GM12878 (cell line): Measurements from ENCODE around the gene RNPS1. TPM values are rescaled to one million over a fixed set of nuclear protein-coding genes. Genes with fewer than 3 reads are reported as not detected.

ENCODE experiments used
- ATAC-seq: fragments of 200-7000 bp; cut with Tn5 transposase; 3 replicates; pipeline ENCODE4 v1.9.1; 2020; ENCODE audit warnings: mild to moderate bottlenecking, moderate library complexity
- BruUV-seq: library from RNA; stranded (reverse); fragments of 400-500 nt; replicated peaks from 2 replicates; lab custom pipeline; 2021; lab: Mats Ljungman, UMichigan
- CTCF ChIA-PET: fragments of 300-600 bp; sonication (Branson Sonifier 250); formaldehyde crosslinking; extraction: SDS; loops from one replicate; lab custom pipeline; 2021; ENCODE audit warnings: inconsistent platforms; lab: Yijun Ruan, JAX
- POLR2A ChIA-PET: fragments of 350-600 bp; formaldehyde crosslinking; extraction: SDS; loops from one replicate; lab custom pipeline; 2021; ENCODE audit warnings: inconsistent platforms; lab: Charles Lee
- RAD21 ChIA-PET: fragments of 300-600 bp; sonication (Branson Sonifier 250); formaldehyde crosslinking; loops from one replicate; lab custom pipeline; 2023; ENCODE audit warnings: antibody characterized with exemption; ENCODE audit not compliant: unreplicated experiment; lab: Charles Lee
- SMC1A ChIA-PET: fragments of 300-600 bp; sonication (Branson Sonifier 250); formaldehyde crosslinking; loops from one replicate; lab custom pipeline; 2023; ENCODE audit not compliant: unreplicated experiment, uncharacterized antibody; lab: Charles Lee
- DNase-seq: peaks from one replicate; pipeline ENCODE4 v3.0.0-alpha.2; 2011; ENCODE audit warnings: low read depth, low spot score
- FAIRE-seq: peaks from 3 replicates; lab custom pipeline; 2011; peaks lifted over from hg19 to GRCh38; lab: Jason Lieb, UNC
- H2AFZ ChIP-seq: 2 replicates; pipeline ENCODE4 v1.6.0; 2011; ENCODE audit warnings: low read depth, low read length, control low read depth; ENCODE audit not compliant: control insufficient read depth
- H3K27ac ChIP-seq: 2 replicates; pipeline ENCODE4 v1.5.1; 2011; ENCODE audit warnings: control low read depth; ENCODE audit not compliant: control insufficient read depth, insufficient read depth
- H3K27me3 ChIP-seq, 2 experiments: replicated peaks in 1 of 2; 2 replicates each; pipeline versions ENCODE4 v1.6.0 to v1.6.1; 2011; ENCODE audit warnings: low read length in 1 of 2; ENCODE audit not compliant: control insufficient read depth in 2 of 2, insufficient read depth in 2 of 2
- H3K36me3 ChIP-seq, 2 experiments: 2 replicates each; pipeline ENCODE4 v1.5.1; 2011; ENCODE audit warnings: low read length in 1 of 2; ENCODE audit not compliant: control insufficient read depth in 2 of 2, insufficient read depth in 2 of 2
- H3K4me1 ChIP-seq: 2 replicates; pipeline ENCODE4 v1.6.1; 2011; ENCODE audit warnings: mild to moderate bottlenecking, low read length, moderate library complexity, mixed read lengths; ENCODE audit not compliant: control insufficient read depth, insufficient read depth
- H3K4me2 ChIP-seq: 2 replicates; pipeline ENCODE4 v1.6.0; 2011; ENCODE audit warnings: control low read depth; ENCODE audit not compliant: control insufficient read depth, insufficient read depth
- H3K4me3 ChIP-seq: fragments of 200-600 bp; sonication (generic); 2 replicates; pipeline ENCODE4 v1.5.1; 2016
- H3K79me2 ChIP-seq: 2 replicates; pipeline ENCODE4 v1.6.0; 2011; ENCODE audit warnings: low read length; ENCODE audit not compliant: control insufficient read depth, insufficient read depth
- H3K9ac ChIP-seq: 2 replicates; pipeline ENCODE4 v1.8.0; 2011; ENCODE audit warnings: low read length, control low read depth, mixed read lengths; ENCODE audit not compliant: control insufficient read depth, insufficient read depth
- H3K9me3 ChIP-seq: replicated peaks from 3 replicates; pipeline ENCODE4 v1.5.1; 2011; ENCODE audit warnings: mild to moderate bottlenecking, low read length; ENCODE audit not compliant: control insufficient read depth, insufficient read depth
- H4K20me1 ChIP-seq: 2 replicates; pipeline ENCODE4 v1.6.0; 2011; ENCODE audit not compliant: control insufficient read depth, insufficient read depth
- CBX5 ChIP-seq: sonication (generic); IDR thresholded peaks from 2 replicates; pipeline ENCODE4 v1.6.1; 2016; ENCODE audit warnings: low read depth, moderate library complexity, mild to moderate bottlenecking, inconsistent platforms
- CEBPZ ChIP-seq: fragments of 150-350 bp; IDR thresholded peaks from 2 replicates; pipeline ENCODE4 v1.6.1; 2016; ENCODE audit warnings: low read depth, low read length
- E4F1 ChIP-seq: fragments of 450-650 bp; IDR thresholded peaks from 2 replicates; pipeline ENCODE4 v1.6.1; 2018; ENCODE audit warnings: borderline replicate concordance, mild to moderate bottlenecking; ENCODE audit not compliant: partially characterized antibody
- FOS ChIP-seq: IDR thresholded peaks from 3 replicates; pipeline ENCODE4 v1.6.1; 2011; ENCODE audit warnings: borderline replicate concordance; ENCODE audit not compliant: insufficient read length; ENCODE audit errors: extremely low read depth
- HDAC6 ChIP-seq: fragments of 200-600 bp; sonication (generic); IDR thresholded peaks from one replicate; pipeline ENCODE4 v1.8.0; 2017; ENCODE audit warnings: antibody characterized with exemption; ENCODE audit not compliant: unreplicated experiment
- IKZF1 ChIP-seq: fragments of 450-650 bp; conservative IDR thresholded peaks from 2 replicates; pipeline ENCODE4 v1.6.1; 2017; ENCODE audit warnings: antibody characterized with exemption, mild to moderate bottlenecking
- KDM1A ChIP-seq: fragments of 200-600 bp; sonication (generic); IDR thresholded peaks from 2 replicates; pipeline ENCODE4 v1.6.1; 2016; ENCODE audit warnings: borderline replicate concordance
- MEF2A ChIP-seq: IDR thresholded peaks from 2 replicates; pipeline ENCODE4 v1.6.1; 2011; ENCODE audit warnings: low read depth, mild to moderate bottlenecking, low read length, moderate library complexity; ENCODE audit not compliant: insufficient read depth
- NBN ChIP-seq: fragments of 450-650 bp; IDR thresholded peaks from 2 replicates; pipeline ENCODE4 v1.6.1; 2016
- NRF1 ChIP-seq: conservative IDR thresholded peaks from 2 replicates; pipeline ENCODE4 v1.6.1; 2011; ENCODE audit warnings: mild to moderate bottlenecking, low read depth, low read length, improper control_type of control experiment
- POU2F2 ChIP-seq: IDR thresholded peaks from 3 replicates; pipeline ENCODE4 v1.6.1; 2011; ENCODE audit warnings: low read depth, mild to moderate bottlenecking, low read length, borderline replicate concordance
- RBBP5 ChIP-seq: fragments of 200-600 bp; sonication (generic); conservative IDR thresholded peaks from 2 replicates; pipeline ENCODE4 v1.6.1; 2016
- RFX5 ChIP-seq: IDR thresholded peaks from 2 replicates; pipeline ENCODE4 v1.6.1; 2011; ENCODE audit warnings: low read depth, low read length, improper control_type of control experiment
- SMAD5 ChIP-seq: IDR thresholded peaks from 2 replicates; pipeline ENCODE4 v1.6.1; 2016; ENCODE audit warnings: antibody characterized with exemption, low read depth
- SMARCA5 ChIP-seq: fragments of 450-650 bp; IDR thresholded peaks from 2 replicates; pipeline ENCODE4 v1.6.1; 2017; ENCODE audit warnings: mild to moderate bottlenecking
- SUPT20H ChIP-seq: IDR thresholded peaks from 2 replicates; pipeline ENCODE4 v1.6.1; 2011; ENCODE audit warnings: low read depth, mild to moderate bottlenecking, low read length, moderate library complexity, borderline replicate concordance; ENCODE audit not compliant: control insufficient read depth
- ZNF217 ChIP-seq: fragments of 450-650 bp; IDR thresholded peaks from 2 replicates; pipeline ENCODE4 v1.6.1; 2017; ENCODE audit warnings: antibody characterized with exemption, mild to moderate bottlenecking
- ZZZ3 ChIP-seq: IDR thresholded peaks from 2 replicates; pipeline ENCODE4 v1.6.1; 2011; ENCODE audit warnings: low read depth; ENCODE audit not compliant: control insufficient read depth, insufficient read length
- WGBS: methylation state at CpG from one replicate; pipeline ENCODE4 v1.1.6; 2016; ENCODE audit warnings: low lambda C conversion rate; ENCODE audit not compliant: insufficient replicate concordance, insufficient coverage; ENCODE audit errors: missing lambda C conversion rate; 5-methylcytosine and 5-hydroxymethylcytosine counted together
- in situ Hi-C: fragments of 300-500 bp; cut with MboI; formaldehyde crosslinking; loops from 9 replicates; pipeline ENCODE4 v1.14.3; 2018; ENCODE audit warnings: mixed read lengths
- intact Hi-C: fragments of 100-400 bp; cut with micrococcal nuclease; formaldehyde crosslinking; loops from one replicate; pipeline ENCODE4 v1.14.2; 2022; ENCODE audit not compliant: unreplicated experiment
- polyA plus RNA-seq, 11 experiments: library from polyadenylated mRNA; depleted of rRNA in 4 of 11; unstranded in 6 of 11; stranded (reverse) in 5 of 11; fragments of >200 nt; fragmentation: Nextera tagmentation in 4 of 11; fragmentation: Illumina TruSeq in 1 of 11; extraction: Ambion mirVana in 4 of 11; extraction: Trizol in 1 of 11; gene quantifications; 1 replicate in 1 of 11; 2 replicates in 10 of 11; pipeline versions ENCODE4 v1.2.1 to v1.2.3, GENCODE V29; 2011 to 2016; ENCODE audit warnings: inconsistent platforms in 2 of 11, missing spikeins in 2 of 11, low read depth in 1 of 11
- total RNA-seq, 4 experiments: library from RNA; depleted of rRNA in 3 of 4; stranded (reverse); fragments of >200 nt in 3 of 4; fragmentation: Illumina TruSeq in 1 of 4; extraction: Trizol in 1 of 4; gene quantifications; 2 replicates each; pipeline versions ENCODE4 v1.2.1 to v1.2.3, GENCODE V29; 2013 to 2021
- TF ChIP-seq, protein P1 (sequence below): fragments of 450-650 bp; IDR thresholded peaks from 2 replicates; pipeline ENCODE4 v1.6.1; 2017; ENCODE audit warnings: antibody characterized with exemption, mild to moderate bottlenecking, moderate library complexity

RNPS1 gene
- total and polyA plus RNA-seq, 10 of the 15 experiments (the other 5 are each of a cell fraction or from before 2014, with no cell fraction given) = 38.2 to 359 (median 188) TPM

- FAIRE-seq (no peak), ATAC-seq (no peak; the same call in 2 of the 3 replicates), DNase-seq (no peak)
- Histone ChIP-seq H2AFZ (no peak overlapping the region), H3K9me3 (no peaks in the 10 kb centered on the region), H3K27ac (no peak overlapping the region), H3K9ac (no peak overlapping the region), H3K4me3 (no peak overlapping the region), H3K4me1 (no peaks in the 10 kb centered on the region), H3K36me3 (no peaks in the 10 kb centered on the region), H4K20me1 (no peaks in the 10 kb centered on the region), H3K27me3 (no peaks in the 10 kb centered on the region), H3K4me2 (no peak overlapping the region), H3K79me2 (no peaks in the 10 kb centered on the region)
- ChIA-PET SMC1A (no interaction called here), RAD21 (no interaction called here), POLR2A (no interaction called here), CTCF (no interaction called here)
- 87% methylated on average over 14 of the region's 14 CpGs for WGBS
- BruUV-seq = no TSS peak
- in situ Hi-C loops (no loop called here), intact Hi-C loops (no loop called here)
- TF ChIP-seq IKZF1 (no peak), RFX5 (no peak), E4F1 (no peak), SMAD5 (no peak), NRF1 (no peak), CEBPZ (no peak), POU2F2 (no peak), MEF2A (no peak), CBX5 (no peak), ZNF217 (no peak), ZZZ3 (no peak), RBBP5 (no peak), KDM1A (no peak), SMARCA5 (no peak), HDAC6 (no peak), FOS (no peak), SUPT20H (no peak), NBN (no peak)
- TF ChIP-seq, protein P1, sequence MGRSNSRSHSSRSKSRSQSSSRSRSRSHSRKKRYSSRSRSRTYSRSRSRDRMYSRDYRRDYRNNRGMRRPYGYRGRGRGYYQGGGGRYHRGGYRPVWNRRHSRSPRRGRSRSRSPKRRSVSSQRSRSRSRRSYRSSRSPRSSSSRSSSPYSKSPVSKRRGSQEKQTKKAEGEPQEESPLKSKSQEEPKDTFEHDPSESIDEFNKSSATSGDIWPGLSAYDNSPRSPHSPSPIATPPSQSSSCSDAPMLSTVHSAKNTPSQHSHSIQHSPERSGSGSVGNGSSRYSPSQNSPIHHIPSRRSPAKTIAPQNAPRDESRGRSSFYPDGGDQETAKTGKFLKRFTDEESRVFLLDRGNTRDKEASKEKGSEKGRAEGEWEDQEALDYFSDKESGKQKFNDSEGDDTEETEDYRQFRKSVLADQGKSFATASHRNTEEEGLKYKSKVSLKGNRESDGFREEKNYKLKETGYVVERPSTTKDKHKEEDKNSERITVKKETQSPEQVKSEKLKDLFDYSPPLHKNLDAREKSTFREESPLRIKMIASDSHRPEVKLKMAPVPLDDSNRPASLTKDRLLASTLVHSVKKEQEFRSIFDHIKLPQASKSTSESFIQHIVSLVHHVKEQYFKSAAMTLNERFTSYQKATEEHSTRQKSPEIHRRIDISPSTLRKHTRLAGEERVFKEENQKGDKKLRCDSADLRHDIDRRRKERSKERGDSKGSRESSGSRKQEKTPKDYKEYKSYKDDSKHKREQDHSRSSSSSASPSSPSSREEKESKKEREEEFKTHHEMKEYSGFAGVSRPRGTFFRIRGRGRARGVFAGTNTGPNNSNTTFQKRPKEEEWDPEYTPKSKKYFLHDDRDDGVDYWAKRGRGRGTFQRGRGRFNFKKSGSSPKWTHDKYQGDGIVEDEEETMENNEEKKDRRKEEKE = no peak
These were observed 10.3 kb upstream of the RNPS1 start for GRCh38 chr16:2278272-2278608.
